HepG2 (cell line): ENCODE measurements around the gene TOMM7. TPM values are rescaled to one million over a fixed set of nuclear protein-coding genes. Genes with fewer than 3 reads are reported as not detected.

ENCODE experiments used
- ATAC-seq: fragments of 200-7000 bp; cut with Tn5 transposase; 3 replicates; pipeline ENCODE4 v1.9.1; 2020; ENCODE audit warnings: mild to moderate bottlenecking, moderate library complexity
- BruUV-seq: library from RNA; stranded (reverse); fragments of 400-500 nt; replicated peaks from 2 replicates; lab custom pipeline; 2021; lab: Mats Ljungman, UMichigan
- CTCF ChIA-PET: fragments of 300-600 bp; formaldehyde crosslinking; extraction: SDS; loops from one replicate; lab custom pipeline; 2021; ENCODE audit warnings: low total read pairs, inconsistent platforms, low intra/inter-chr PET ratio; lab: Yijun Ruan, JAX
- POLR2A ChIA-PET: fragments of 350-600 bp; sonication (Branson Sonifier 250); formaldehyde crosslinking; loops from one replicate; lab custom pipeline; 2020; ENCODE audit warnings: antibody characterized with exemption, inconsistent platforms; lab: Yijun Ruan, JAX
- DNase-seq: peaks from one replicate; pipeline ENCODE4 v3.0.0-alpha.2; 2015; ENCODE audit warnings: low spot score
- FAIRE-seq: peaks from 3 replicates; lab custom pipeline; 2011; peaks lifted over from hg19 to GRCh38; lab: Jason Lieb, UNC
- H2AFZ ChIP-seq: one replicate; pipeline ENCODE4 v1.6.1; 2011; ENCODE audit warnings: low read length, inconsistent platforms
- H3K27ac ChIP-seq: fragments of 300-600 bp; 3 replicates; pipeline ENCODE4 v1.8.0; 2011; ENCODE audit warnings: mixed run types, mild to moderate bottlenecking, mixed read lengths, low read length, inconsistent platforms; ENCODE audit not compliant: insufficient read depth; ENCODE audit errors: extremely low read length
- H3K27me3 ChIP-seq, 2 experiments: fragments of 200-600 bp in 1 of 2; 2 replicates in 1 of 2; 3 replicates in 1 of 2; pipeline versions ENCODE4 v1.6.0 to v1.8.0; 2011; ENCODE audit warnings: low read length in 2 of 2, mild to moderate bottlenecking in 2 of 2, moderate library complexity in 2 of 2, inconsistent platforms in 1 of 2; ENCODE audit not compliant: insufficient read depth in 2 of 2, control insufficient read depth in 1 of 2
- H3K36me3 ChIP-seq, 2 experiments: fragments of 200-600 bp in 1 of 2; replicated peaks in 1 of 2; 2 replicates in 1 of 2; 3 replicates in 1 of 2; pipeline versions ENCODE4 v1.5.1 to v1.8.0; 2011; ENCODE audit warnings: low read length in 2 of 2, inconsistent platforms in 1 of 2; ENCODE audit not compliant: insufficient read depth in 2 of 2, control insufficient read depth in 1 of 2
- H3K4me1 ChIP-seq: 2 replicates; pipeline ENCODE4 v1.5.1; 2012; ENCODE audit warnings: low read length, inconsistent platforms; ENCODE audit not compliant: insufficient read depth
- H3K4me2 ChIP-seq: 2 replicates; pipeline ENCODE4 v1.6.0; 2011; ENCODE audit warnings: low read depth, low read length, inconsistent platforms
- H3K4me3 ChIP-seq, 3 experiments: fragments of 200-600 bp in 1 of 3; sonication (generic), shearing (Covaris generic) in 1 of 3; replicated peaks in 1 of 3; 2 replicates each; pipeline ENCODE4 v1.5.1; 2011 to 2016; ENCODE audit warnings: low read length in 3 of 3, inconsistent platforms in 2 of 3, low read depth in 2 of 3, mild to moderate bottlenecking in 2 of 3, control low read depth in 1 of 3, mixed read lengths in 1 of 3; ENCODE audit not compliant: insufficient read depth in 1 of 3
- H3K79me2 ChIP-seq: one replicate; pipeline ENCODE4 v1.6.1; 2011; ENCODE audit warnings: low read length, inconsistent platforms; ENCODE audit not compliant: insufficient read depth
- H3K9ac ChIP-seq: 2 replicates; pipeline ENCODE4 v1.6.0; 2011; ENCODE audit warnings: mild to moderate bottlenecking, low read depth, low read length, inconsistent platforms; ENCODE audit not compliant: insufficient read depth
- H3K9me3 ChIP-seq: 2 replicates; pipeline ENCODE4 v1.5.1; 2012; ENCODE audit warnings: mild to moderate bottlenecking, low read length
- H4K20me1 ChIP-seq: 2 replicates; pipeline ENCODE4 v1.6.0; 2011; ENCODE audit warnings: inconsistent platforms, mild to moderate bottlenecking, low read length, moderate library complexity; ENCODE audit not compliant: insufficient read depth
- BATF2 ChIP-seq: sonication (generic); formaldehyde crosslinking; IDR thresholded peaks from 2 replicates; pipeline ENCODE4 v1.8.0; 2022; ENCODE audit warnings: mild to moderate bottlenecking, missing genetic modification reagents, moderate library complexity
- HNF1A ChIP-seq, 2 experiments: sonication (generic) in 1 of 2; formaldehyde crosslinking in 1 of 2; IDR thresholded peaks; 2 replicates each; pipeline versions ENCODE4 v1.4.0 to v1.6.1; 2016 to 2020; ENCODE audit warnings: borderline replicate concordance in 1 of 2, low read depth in 1 of 2, mild to moderate bottlenecking in 1 of 2, missing genetic modification reagents in 1 of 2
- NFAT5 ChIP-seq: sonication (generic); formaldehyde crosslinking; IDR thresholded peaks from 2 replicates; pipeline ENCODE4 v1.4.0; 2020; ENCODE audit warnings: missing genetic modification reagents
- SIX1 ChIP-seq: sonication (generic); formaldehyde crosslinking; IDR thresholded peaks from 2 replicates; pipeline ENCODE4 v1.4.0; 2020; ENCODE audit warnings: missing genetic modification reagents, borderline replicate concordance
- SNAPC2 ChIP-seq: sonication (generic); formaldehyde crosslinking; IDR thresholded peaks from 2 replicates; pipeline ENCODE4 v1.8.1; 2022; ENCODE audit warnings: mild to moderate bottlenecking, missing genetic modification reagents
- SP4 ChIP-seq: sonication (generic); formaldehyde crosslinking; IDR thresholded peaks from 2 replicates; pipeline ENCODE4 v1.8.1; 2023; ENCODE audit warnings: mild to moderate bottlenecking, missing genetic modification reagents
- SRY ChIP-seq: sonication (generic); formaldehyde crosslinking; IDR thresholded peaks from 2 replicates; pipeline ENCODE4 v1.8.0; 2022; ENCODE audit warnings: mild to moderate bottlenecking, missing genetic modification reagents
- ZMYM4 ChIP-seq: sonication (generic); formaldehyde crosslinking; IDR thresholded peaks from 2 replicates; pipeline ENCODE4 v1.8.1; 2023; ENCODE audit warnings: mild to moderate bottlenecking, missing genetic modification reagents
- ZNF274 ChIP-seq: sonication (generic); formaldehyde crosslinking; IDR thresholded peaks from 2 replicates; pipeline ENCODE4 v1.5.1; 2020; ENCODE audit warnings: mild to moderate bottlenecking, missing genetic modification reagents
- ZNF33B ChIP-seq: sonication (generic); formaldehyde crosslinking; IDR thresholded peaks from 2 replicates; pipeline ENCODE4 v1.5.1; 2020; ENCODE audit warnings: mild to moderate bottlenecking, missing genetic modification reagents
- ZNF747 ChIP-seq: sonication (generic); formaldehyde crosslinking; IDR thresholded peaks from 2 replicates; pipeline ENCODE4 v1.8.1; 2023; ENCODE audit warnings: missing genetic modification reagents, mild to moderate bottlenecking, borderline replicate concordance
- ZNF780A ChIP-seq: sonication (generic); formaldehyde crosslinking; IDR thresholded peaks from 2 replicates; pipeline ENCODE4 v1.8.0; 2022; ENCODE audit warnings: mild to moderate bottlenecking, missing genetic modification reagents, moderate library complexity
- WGBS: methylation state at CpG from one replicate; pipeline ENCODE4 v1.1.6; 2017; ENCODE audit warnings: low lambda C conversion rate; 5-methylcytosine and 5-hydroxymethylcytosine counted together
- in situ Hi-C: cut with HindIII; loops from 2 replicates; pipeline ENCODE4 v1.10.0; 2017; ENCODE audit warnings: low pct_unique_long_range_greater_than_20kb; ENCODE audit not compliant: extremely low pct_ligation_motif_present
- intact Hi-C: fragments of 100-400 bp; cut with micrococcal nuclease; formaldehyde crosslinking; loops from one replicate; pipeline ENCODE4 v1.10.0; 2022; ENCODE audit not compliant: unreplicated experiment
- polyA plus RNA-seq, 8 experiments: library from polyadenylated mRNA; depleted of rRNA in 3 of 8; stranded (reverse) in 7 of 8; unstranded in 1 of 8; fragments of >200 nt; fragmentation: Illumina TruSeq in 4 of 8; extraction: Trizol in 4 of 8; gene quantifications; 2 replicates each; pipeline versions ENCODE4 v1.2.1 to v1.2.3, GENCODE V29; 2011 to 2016; ENCODE audit warnings: low read depth in 4 of 8, missing spikeins in 1 of 8, mixed read lengths in 1 of 8; ENCODE audit not compliant: insufficient read depth in 1 of 8
- total RNA-seq, 5 experiments: library from RNA; depleted of rRNA; stranded (reverse); fragments of >200 nt; fragmentation: Illumina TruSeq; extraction: Trizol; gene quantifications; 2 replicates each; pipeline ENCODE4 v1.2.3, GENCODE V29; 2016; ENCODE audit warnings: low read depth in 1 of 5

The TOMM7 gene
- total and polyA plus RNA-seq, 2 of the 13 experiments (the other 11 are each of a cell fraction or from before 2014, with no cell fraction given): 251 to 369 TPM

- TF ChIP-seq HNF1A (IDR thresholded peaks at IDR 0.05; ENCODE audit: low read depth) (no peak), HNF1A (CRISPR knock-in tag; IDR thresholded peaks at IDR 0.05; ENCODE audit: borderline replicate concordance) (no peak), ZNF33B (CRISPR knock-in tag) (no peak), ZNF780A (CRISPR knock-in tag) (no peak), BATF2 (CRISPR knock-in tag) (no peak)
Observed at GRCh38 chr7:22808140-22808539, 14.5 kb downstream of the TOMM7 start (continued).

- BruUV-seq: no TSS peak
- H3K4me2 ChIP-seq: no peak overlapping the region
- DNase-seq: no peak
- ATAC-seq: no peak
- in situ Hi-C loops: no loop called here
- no peak for FAIRE-seq
- H3K27ac ChIP-seq: no peak overlapping the region
- no peaks in the 10 kb centered on the region for H4K20me1 ChIP-seq
- H3K9ac ChIP-seq: no peak overlapping the region
- 71% methylated on average over 4 of the region's 4 CpGs for WGBS
- no peaks in the 10 kb centered on the region for H3K79me2 ChIP-seq
- intact Hi-C loops: no loop called here
- no peaks in the 10 kb centered on the region for H3K27me3 ChIP-seq
- H3K9me3 ChIP-seq: no peaks in the 10 kb centered on the region
- H3K4me1 ChIP-seq: peaks cover 65% of the 10 kb centered on the region
- ChIA-PET CTCF (no interaction called here), POLR2A (interaction anchor here (1.1 kb wide), 1 partner anchor 16 kb away, joined by 3 read pairs; the partner anchor contains the start of gene TOMM7)
- TF ChIP-seq ZNF33B (CRISPR knock-in tag): no peak
- TF ChIP-seq SIX1 (CRISPR knock-in tag): no peak
- TF ChIP-seq SP4 (CRISPR knock-in tag): no peak
- TF ChIP-seq SRY (CRISPR knock-in tag): no peak
- TF ChIP-seq ZNF274: no peak
- TF ChIP-seq ZNF747 (CRISPR knock-in tag): no peak
- no peak for TF ChIP-seq SNAPC2
- TF ChIP-seq NFAT5 (CRISPR knock-in tag): no peak
- TF ChIP-seq ZMYM4 (CRISPR knock-in tag): no peak
- no peaks in the 10 kb centered on the region for H3K36me3 ChIP-seq
- H3K4me3 ChIP-seq: no peak overlapping the region
- no peak overlapping the region for H2AFZ ChIP-seq
Observed at GRCh38 chr7:22806752-22807151, 15.9 kb downstream of the TOMM7 start.
